ENCODE measurements around the gene FOXS1. TPM values are rescaled to one million over a fixed set of nuclear protein-coding genes. Genes with fewer than 3 reads are reported as not detected.
"Not testable (repeated sequence)": the region's sequence is repeated elsewhere in the genome, so short reads cannot be mapped to it uniquely, and the experiment has no call there.

The FOXS1 gene
- total RNA-seq, 2 donors from 2014 or later: 0.45 to 0.52 TPM

- no peak for ATAC-seq
- intact Hi-C loops (cut with DNase I, micrococcal nuclease): loop anchor here in 1 of 2 donors (10.0 kb wide), 1 partner anchor 205 kb away; no protein-coding TSS in a partner anchor
- no peak for DNase-seq
These were observed 15.7 kb downstream of the FOXS1 start for GRCh38 chr20:31829731-31830130.

GRCh38 chr20:31828016-31828415, 17.4 kb downstream of the FOXS1 start:
- DNase-seq, ATAC-seq: not testable (repeated sequence)
- intact Hi-C loops (cut with DNase I, micrococcal nuclease): loop anchor here in 1 of 2 donors (10.0 kb wide), 1 partner anchor 207 kb away; no protein-coding TSS in a partner anchor

GRCh38 chr20:31827059-31827458, 18.3 kb downstream of the FOXS1 start:
- ATAC-seq (no peak), DNase-seq (no peak)
- intact Hi-C loops (cut with DNase I, micrococcal nuclease): loop anchor here in 1 of 2 donors (10.0 kb wide), 1 partner anchor 208 kb away; no protein-coding TSS in a partner anchor

DNA sequence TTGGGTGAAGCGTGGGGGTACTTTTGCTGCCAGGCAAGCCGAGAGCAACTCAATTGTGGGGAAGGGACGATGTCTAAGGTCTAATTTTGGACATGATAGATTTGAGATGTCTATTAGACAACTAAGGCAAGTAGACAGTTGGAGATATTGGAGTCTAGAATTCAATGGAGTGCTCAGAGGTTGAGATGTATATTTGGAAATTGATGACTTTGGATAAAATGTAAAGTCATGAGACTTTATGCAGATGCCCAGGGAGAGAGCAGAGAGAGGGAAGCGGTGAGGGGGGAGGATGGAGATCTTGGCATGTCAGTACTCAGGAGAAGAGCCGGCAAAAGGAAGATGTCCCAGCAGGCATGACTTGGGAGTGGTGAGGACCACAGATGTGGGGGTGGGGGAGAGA, 19.3 kb downstream of the FOXS1 start:
- DNase-seq (no peak), ATAC-seq (no peak)
- intact Hi-C loops (cut with DNase I, micrococcal nuclease): loop anchor here in 1 of 2 donors (10.0 kb wide), 1 partner anchor 209 kb away; no protein-coding TSS in a partner anchor

GRCh38 chr20:31824554-31825313, 20.7 kb downstream of the FOXS1 start:
- intact Hi-C loops (cut with DNase I, micrococcal nuclease): loop anchor here (5.0 to 10.0 kb wide), 2 partner anchors 208 to 210 kb away; no protein-coding TSS in a partner anchor
- DNase-seq (no peak), ATAC-seq (no peak)

DNA sequence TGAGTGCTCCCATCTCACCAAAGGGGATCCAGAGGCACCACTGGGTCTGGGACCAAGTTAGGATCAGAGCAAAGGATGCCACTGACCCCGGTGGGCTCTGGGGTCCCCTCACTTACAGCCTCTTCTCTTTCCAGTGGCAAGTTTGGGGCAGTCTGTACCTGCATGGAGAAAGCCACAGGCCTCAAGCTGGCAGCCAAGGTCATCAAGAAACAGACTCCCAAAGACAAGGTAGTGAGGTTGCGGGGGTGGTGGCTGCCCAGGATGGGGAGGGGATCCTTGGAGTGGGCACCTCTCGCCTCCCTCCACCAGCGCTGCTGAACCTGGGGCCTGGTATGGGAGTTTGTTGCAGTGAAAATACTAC, 21.3 kb downstream of the FOXS1 start:
- ATAC-seq: no peak
- DNase-seq: no peak
- intact Hi-C loops (cut with DNase I, micrococcal nuclease): loop anchor here (5.0 to 10.0 kb wide), 2 partner anchors 208 to 211 kb away; no protein-coding TSS in a partner anchor

DNA sequence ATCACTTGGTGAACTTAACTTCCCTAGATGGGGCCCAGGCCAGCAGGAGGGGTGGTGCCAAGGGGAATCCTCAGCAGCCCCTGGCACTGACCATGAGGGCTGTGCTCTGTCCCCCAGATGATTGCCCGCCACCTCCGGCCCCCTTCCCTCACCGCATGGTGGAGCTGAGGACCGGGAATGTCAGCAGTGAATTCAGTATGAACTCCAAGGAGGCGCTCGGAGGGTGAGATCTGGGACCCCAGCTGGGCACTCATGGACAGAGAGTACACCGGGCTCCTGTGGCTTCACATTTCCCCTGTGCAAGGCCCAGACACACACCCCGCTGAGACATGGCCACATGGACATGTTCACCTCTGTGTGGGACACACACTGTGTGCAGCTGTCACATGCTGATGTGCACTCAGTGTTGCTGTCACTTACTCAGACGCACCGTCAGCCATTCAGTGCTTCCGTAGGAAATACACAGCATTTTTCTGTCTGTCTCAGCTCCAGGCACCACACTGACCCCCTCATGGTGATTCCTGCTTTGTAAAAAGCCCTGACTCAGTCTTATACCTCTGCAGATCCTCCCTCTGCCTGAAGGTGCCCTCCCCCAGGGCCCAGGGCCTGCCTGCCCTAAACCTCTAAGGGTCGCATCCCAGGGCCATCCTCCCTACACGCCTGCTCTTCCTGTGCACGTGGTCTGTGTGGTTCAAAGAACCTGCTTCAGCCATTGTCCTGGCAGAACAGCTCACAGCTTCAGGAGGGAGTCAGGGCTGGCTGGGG, 21.9 kb downstream of the FOXS1 start:
- no peak for DNase-seq
- ATAC-seq: no peak
- intact Hi-C loops (cut with DNase I, micrococcal nuclease): loop anchor here (5.0 to 10.0 kb wide), 2 partner anchors 209 to 211 kb away; no protein-coding TSS in a partner anchor

GRCh38 chr20:31822421-31823330, 22.7 kb downstream of the FOXS1 start:
- DNase-seq (peak; percentile 51 to 67), ATAC-seq (peak; percentile 84)
- intact Hi-C loops (cut with DNase I, micrococcal nuclease): loop anchor here (5.0 to 10.0 kb wide), 2 partner anchors 210 to 212 kb away; no protein-coding TSS in a partner anchor

- ATAC-seq (no peak), DNase-seq (no peak)
- intact Hi-C loops (cut with DNase I, micrococcal nuclease): loop anchor here (5.0 to 10.0 kb wide), 2 partner anchors 211 to 213 kb away; no protein-coding TSS in a partner anchor
These were observed 24.0 kb downstream of the FOXS1 start for GRCh38 chr20:31821427-31821826.

GRCh38 chr20:31820228-31820627, 25.2 kb downstream of the FOXS1 start:
- DNase-seq: no peak
- intact Hi-C loops (cut with DNase I, micrococcal nuclease): loop anchor here (5.0 to 10.0 kb wide), 2 partner anchors 212 to 215 kb away; no protein-coding TSS in a partner anchor
- no peak for ATAC-seq

GRCh38 chr20:31819083-31819784, 26.2 kb downstream of the FOXS1 start, which contains the start of gene MYLK2:
Gene MYLK2, plus strand, starts transcription at chr20:31819356. Its CDS starts 225 bp downstream, at chr20:31819581.
- ATAC-seq (no peak), DNase-seq (no peak)
- intact Hi-C loops (cut with DNase I, micrococcal nuclease): no loop called here

DNA sequence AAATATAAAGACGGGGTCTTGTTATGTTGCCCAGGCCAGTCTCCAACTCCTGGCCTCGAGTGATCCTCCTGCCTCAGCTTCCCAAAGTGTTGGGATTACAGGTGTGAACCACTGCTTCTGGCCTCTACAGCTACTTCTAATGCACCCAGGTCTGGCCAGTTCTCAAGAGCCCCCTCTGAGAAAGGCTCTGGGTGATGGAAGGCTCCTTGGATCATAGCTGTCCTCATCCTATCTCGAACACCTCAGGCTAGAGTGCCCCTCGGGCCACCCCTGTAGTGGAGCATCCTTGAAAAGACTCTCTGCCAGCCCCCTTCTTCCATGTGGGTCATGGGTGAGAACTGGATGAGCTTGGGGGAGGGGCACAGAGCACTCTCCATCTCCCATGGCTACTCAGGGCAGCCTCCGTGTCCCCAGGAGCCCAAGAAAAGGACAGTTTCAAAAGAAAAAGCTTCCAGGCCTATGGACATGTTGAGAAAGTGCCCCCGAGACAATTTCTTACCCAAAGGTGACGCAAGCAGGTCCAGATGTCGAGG, 27.0 kb downstream of the FOXS1 start:
- intact Hi-C loops (cut with DNase I, micrococcal nuclease): no loop called here

GRCh38 chr20:31817461-31817860, 27.9 kb downstream of the FOXS1 start:
- ATAC-seq: no peak

More for the DNA sequence above, 27.0 kb downstream of the FOXS1 start:
- DNase-seq (no peak), ATAC-seq (no peak)

GRCh38 chr20:31816221-31816620, 29.2 kb downstream of the FOXS1 start:
- DNase-seq (no peak), ATAC-seq (no peak)
- intact Hi-C loops (cut with DNase I, micrococcal nuclease): no loop called here

More at GRCh38 chr20:31817461-31817860, 27.9 kb downstream of the FOXS1 start:
- no peak for DNase-seq
- intact Hi-C loops (cut with DNase I, micrococcal nuclease): no loop called here

DNA sequence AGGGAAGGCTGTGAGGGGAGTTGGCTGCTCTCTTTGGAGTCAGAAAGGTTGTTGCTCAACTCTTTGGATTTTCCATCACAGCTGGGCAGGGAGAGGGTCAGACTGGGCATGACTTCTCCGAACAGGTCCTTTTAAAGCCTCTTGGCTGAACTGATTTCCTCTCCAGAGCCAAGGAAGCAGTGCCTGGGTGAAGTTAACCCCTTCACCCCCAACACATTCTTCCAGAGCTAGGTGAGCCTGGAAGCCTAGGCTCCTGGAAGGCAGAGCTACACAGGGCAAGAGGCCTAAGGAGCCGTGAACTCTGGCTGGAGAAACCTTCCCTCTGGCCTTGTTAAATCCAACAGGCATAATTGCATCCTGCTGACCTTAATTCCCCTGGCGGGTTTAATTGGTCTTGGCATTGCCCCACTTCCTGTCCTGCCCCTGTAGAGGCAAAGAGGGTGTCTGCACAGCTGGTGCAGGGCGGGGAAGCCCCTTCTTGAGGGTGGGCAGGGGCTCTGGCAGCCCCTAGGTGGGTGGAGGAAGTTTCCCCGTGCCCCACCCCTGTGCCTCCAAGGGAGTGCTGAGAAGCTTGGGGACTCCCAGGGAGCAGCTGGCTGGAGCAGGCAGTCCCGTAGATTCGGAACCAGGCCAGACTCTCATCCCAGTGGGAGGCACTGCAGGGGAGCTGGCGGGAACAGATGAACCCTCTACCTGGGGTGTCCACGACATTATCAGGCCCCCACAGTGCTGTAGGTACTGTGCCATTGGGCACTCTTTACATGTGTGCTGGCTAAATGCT, 29.8 kb downstream of the FOXS1 start:
- intact Hi-C loops (cut with DNase I, micrococcal nuclease): no loop called here
- DNase-seq (no peak), ATAC-seq (peak; percentile 78)

DNA sequence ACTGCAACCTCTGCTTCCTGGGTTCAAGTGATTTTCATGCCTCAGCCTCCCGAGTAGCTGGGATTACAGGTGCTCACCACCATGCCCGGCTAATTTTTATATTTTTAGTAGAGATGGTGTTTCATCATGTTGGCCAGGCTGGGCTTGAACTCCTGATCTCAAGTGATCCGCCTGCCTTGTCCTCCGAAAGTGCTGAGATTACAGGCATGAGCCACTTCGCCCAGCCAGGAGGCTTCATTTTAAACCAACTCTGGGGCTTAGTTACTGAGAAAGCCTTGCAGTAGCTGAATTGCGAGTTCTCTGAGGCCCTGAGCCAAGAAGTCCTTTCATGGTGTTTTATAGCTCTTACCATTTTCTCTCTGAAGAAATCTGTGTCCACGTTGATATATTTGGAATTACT, 31.3 kb downstream of the FOXS1 start:
- not testable (repeated sequence) for ATAC-seq, DNase-seq

DNA sequence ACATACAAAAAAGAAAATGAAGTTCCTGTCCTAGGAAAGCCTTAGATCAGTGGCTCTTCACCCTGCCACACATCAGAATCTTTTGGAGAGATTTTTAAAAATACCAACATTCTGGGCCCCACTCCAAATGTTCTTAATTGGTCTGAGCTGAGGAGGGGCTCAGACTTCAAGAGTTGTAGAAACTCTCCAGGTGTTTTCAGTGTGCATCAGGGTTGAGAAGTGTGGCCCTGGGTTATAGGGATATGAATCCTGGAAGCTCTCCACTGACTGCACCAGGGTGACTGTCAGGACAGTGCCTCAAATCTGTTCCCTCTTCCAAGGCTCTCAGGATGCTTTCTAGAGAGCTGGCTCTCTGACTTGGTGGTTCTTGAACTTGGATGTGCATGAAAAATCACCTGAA, 31.8 kb downstream of the FOXS1 start:
- intact Hi-C loops (cut with DNase I, micrococcal nuclease): no loop called here
- ATAC-seq: no peak
- DNase-seq: no peak

More for the DNA sequence above, 31.3 kb downstream of the FOXS1 start:
- intact Hi-C loops (cut with DNase I, micrococcal nuclease): not testable (repeated sequence)

All from left colon (tissue), 2 donors.